ENCODE measurements around the gene GPN3. TPM values are rescaled to one million over a fixed set of nuclear protein-coding genes. Genes with fewer than 3 reads are reported as not detected.

Gene GPN3
- total and polyA plus RNA-seq, 2 of the 8 experiments (the other 6 are each of a cell fraction or from before 2014, with no cell fraction given): 49.7 to 52.9 TPM

- no peak for TF ChIP-seq SP4 (IDR thresholded peaks at IDR 0.05; ENCODE audit: low read length)
- no peak for TF ChIP-seq POLR2A (IDR thresholded peaks at IDR 0.05; ENCODE audit: control extremely low read depth in 1 of 2, low read depth in 2 of 2, low read length in 2 of 2)
- no peak for TF ChIP-seq ZNF274 (IDR thresholded peaks at IDR 0.05; ENCODE audit: borderline replicate concordance, extremely low read depth, low read length)
Measured at GRCh38 chr12:110444455-110444854, 23.6 kb downstream of the GPN3 start (continued).

Measured in H1 (cell line).